Left lobe of liver (tissue), 2 donors: ENCODE results near the gene BFSP2. TPM values are rescaled to one million over a fixed set of nuclear protein-coding genes. Genes with fewer than 3 reads are reported as not detected.
"Not testable (repeated sequence)": the region's sequence is repeated elsewhere in the genome, so short reads cannot be mapped to it uniquely, and the experiment has no call there.

ENCODE experiments used
- ATAC-seq: fragments of 200-7000 bp; cut with Tn5 transposase; one replicate; pipeline ENCODE4 v1.9.1; 2020; ENCODE audit warnings: mild to moderate bottlenecking, moderate library complexity
- DNase-seq: peaks from one replicate; pipeline ENCODE4 v3.0.0-alpha.2; 2020; ENCODE audit warnings: low spot score
- total RNA-seq: library from RNA; stranded (reverse); gene quantifications from one replicate; pipeline ENCODE4 v1.2.1, GENCODE V29; 2021
- donor health status: DM: no; HTN: no; CAD: no; lungs with moderate emphysema.
- donor health status: DM: no; HTN: yes; CAD: no.

Gene BFSP2
- total RNA-seq, 1 donor from 2014 or later = not detected

GRCh38 chr3:133453383-133453782, 53.5 kb downstream of the BFSP2 start:
- ATAC-seq (no peak), DNase-seq (no peak)

- DNase-seq = no peak
These were observed 55.4 kb downstream of the BFSP2 start for GRCh38 chr3:133455281-133455680.

GRCh38 chr3:133455960-133456359, 56.1 kb downstream of the BFSP2 start:
- ATAC-seq (no peak), DNase-seq (no peak)

More at GRCh38 chr3:133455281-133455680, 55.4 kb downstream of the BFSP2 start:
- ATAC-seq = no peak

GRCh38 chr3:133457025-133457424, 57.2 kb downstream of the BFSP2 start:
- DNase-seq (no peak), ATAC-seq (no peak)

- no peak for ATAC-seq
- DNase-seq = no peak
These were observed 57.7 kb downstream of the BFSP2 start for GRCh38 chr3:133457465-133458067.

GRCh38 chr3:133459400-133459799, 59.5 kb downstream of the BFSP2 start:
- ATAC-seq (peak; percentile 98), DNase-seq (peak; percentile 78)

- ATAC-seq (no peak), DNase-seq (no peak)
These were observed 61.0 kb downstream of the BFSP2 start for GRCh38 chr3:133460809-133461208.

- ATAC-seq (no peak), DNase-seq (no peak)
These were observed 61.4 kb downstream of the BFSP2 start for GRCh38 chr3:133461291-133461690.

GRCh38 chr3:133463347-133463860, 63.5 kb downstream of the BFSP2 start:
- DNase-seq (no peak), ATAC-seq (no peak)

- ATAC-seq = peak; percentile 15
- no peak for DNase-seq
These were observed 64.7 kb downstream of the BFSP2 start for GRCh38 chr3:133464573-133464972.

- no peak for ATAC-seq
- no peak for DNase-seq
These were observed 66.9 kb downstream of the BFSP2 start for GRCh38 chr3:133466531-133467386.

GRCh38 chr3:133467780-133468179, 67.9 kb downstream of the BFSP2 start:
- DNase-seq (no peak), ATAC-seq (no peak)

- ATAC-seq (no peak), DNase-seq (no peak)
These were observed 68.4 kb downstream of the BFSP2 start for GRCh38 chr3:133468251-133468721.

GRCh38 chr3:133469140-133469731, 69.4 kb downstream of the BFSP2 start:
- DNase-seq = peak; percentile 72
- ATAC-seq = peak; percentile 81

GRCh38 chr3:133472242-133472641, 72.4 kb downstream of the BFSP2 start:
- no peak for DNase-seq
- ATAC-seq = no peak

GRCh38 chr3:133472889-133473288, 73.0 kb downstream of the BFSP2 start:
- no peak for DNase-seq
- ATAC-seq = no peak

GRCh38 chr3:133473472-133474191, 73.8 kb downstream of the BFSP2 start:
- ATAC-seq, DNase-seq: not testable (repeated sequence)

- DNase-seq = no peak
- peak; percentile 6 for ATAC-seq
These were observed 74.5 kb downstream of the BFSP2 start for GRCh38 chr3:133474251-133474801.

GRCh38 chr3:133474817-133475216, 75.0 kb downstream of the BFSP2 start:
- ATAC-seq (no peak), DNase-seq (no peak)

GRCh38 chr3:133475245-133476010, 75.6 kb downstream of the BFSP2 start:
- peak; percentile 72 for DNase-seq
- peak; percentile 91 for ATAC-seq
